A549 (cell line): ENCODE measurements around the gene TM9SF4.

ENCODE experiments used
- CHD2 ChIP-seq: fragments of 150-350 bp; IDR thresholded peaks from 2 replicates; pipeline ENCODE4 v1.6.1; 2014; ENCODE audit warnings: low read length; ENCODE audit not compliant: partially characterized antibody
- CHD4 ChIP-seq: fragments of 200-600 bp; sonication (generic); IDR thresholded peaks from 2 replicates; pipeline ENCODE4 v1.6.1; 2016; ENCODE audit warnings: antibody characterized with exemption, mild to moderate bottlenecking, borderline replicate concordance
- CTCF ChIP-seq: fragments of >200 bp; sonication (Bioruptor Twin); formaldehyde crosslinking; IDR thresholded peaks from 3 replicates; pipeline ENCODE4 v1.5.1; 2016
- EP300 ChIP-seq, 2 experiments: fragments of >200 bp; sonication (Bioruptor Twin); formaldehyde crosslinking; IDR thresholded peaks; 2 replicates in 1 of 2; 3 replicates in 1 of 2; pipeline ENCODE4 v1.6.1; 2016 to 2017
- ESRRA ChIP-seq: fragments of 150-350 bp; IDR thresholded peaks from 2 replicates; pipeline ENCODE4 v1.6.1; 2014; ENCODE audit warnings: mild to moderate bottlenecking, low read length, borderline replicate concordance
- GATA3 ChIP-seq: IDR thresholded peaks from 2 replicates; pipeline ENCODE4 v1.6.1; 2012; ENCODE audit warnings: borderline replicate concordance
- HOXA7 ChIP-seq: fragments of 250-450 bp; sonication (Bioruptor Pico); IDR thresholded peaks from 2 replicates; pipeline ENCODE4 v1.5.0; 2020; ENCODE audit warnings: mild to moderate bottlenecking, moderate library complexity
- HOXB5 ChIP-seq: fragments of 250-450 bp; sonication (Bioruptor Pico); IDR thresholded peaks from 2 replicates; pipeline ENCODE4 v1.5.0; 2020; ENCODE audit warnings: mild to moderate bottlenecking, moderate library complexity
- PHF8 ChIP-seq: fragments of 200-600 bp; sonication (generic); IDR thresholded peaks from 2 replicates; pipeline ENCODE4 v1.6.1; 2016; ENCODE audit warnings: low read depth, mild to moderate bottlenecking, antibody characterized with exemption, moderate library complexity, borderline replicate concordance
- POLR2A ChIP-seq: IDR thresholded peaks from 2 replicates; pipeline ENCODE4 v1.6.1; 2012; ENCODE audit warnings: mild to moderate bottlenecking, low read length
- RCOR1 ChIP-seq: fragments of 150-350 bp; IDR thresholded peaks from 2 replicates; pipeline ENCODE4 v1.6.1; 2014; ENCODE audit warnings: antibody characterized with exemption, low read length, low read depth
- SMC3 ChIP-seq: fragments of >200 bp; sonication (Bioruptor Twin); formaldehyde crosslinking; IDR thresholded peaks from 3 replicates; pipeline ENCODE4 v1.6.1; 2018; ENCODE audit warnings: inconsistent platforms
- TF ChIP-seq, protein P1 (sequence below): IDR thresholded peaks from 2 replicates; pipeline ENCODE4 v1.6.1; 2012

- no peak for TF ChIP-seq CHD2
- TF ChIP-seq ESRRA, result no peak
- no peak for TF ChIP-seq CTCF
- TF ChIP-seq SMC3, result no peak
- TF ChIP-seq PHF8, result no peak
- TF ChIP-seq POLR2A, result no peak
- TF ChIP-seq, protein P1, sequence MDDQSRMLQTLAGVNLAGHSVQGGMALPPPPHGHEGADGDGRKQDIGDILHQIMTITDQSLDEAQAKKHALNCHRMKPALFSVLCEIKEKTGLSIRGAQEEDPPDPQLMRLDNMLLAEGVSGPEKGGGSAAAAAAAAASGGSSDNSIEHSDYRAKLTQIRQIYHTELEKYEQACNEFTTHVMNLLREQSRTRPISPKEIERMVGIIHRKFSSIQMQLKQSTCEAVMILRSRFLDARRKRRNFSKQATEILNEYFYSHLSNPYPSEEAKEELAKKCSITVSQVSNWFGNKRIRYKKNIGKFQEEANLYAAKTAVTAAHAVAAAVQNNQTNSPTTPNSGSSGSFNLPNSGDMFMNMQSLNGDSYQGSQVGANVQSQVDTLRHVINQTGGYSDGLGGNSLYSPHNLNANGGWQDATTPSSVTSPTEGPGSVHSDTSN, result no peak
- TF ChIP-seq GATA3, result no peak
- TF ChIP-seq RCOR1, result no peak
- no peak for TF ChIP-seq CHD4
- no peak for TF ChIP-seq HOXA7 (CRISPR knock-in tag)
- TF ChIP-seq EP300 (IDR thresholded peaks at IDR 0.05), result no peak
- no peak for TF ChIP-seq HOXB5 (CRISPR knock-in tag)
Measured at GRCh38 chr20:32072168-32072750, 37.3 kb upstream of the TM9SF4 start.
